ENCODE data around the gene KCNJ5. TPM values are rescaled to one million over a fixed set of nuclear protein-coding genes. Genes with fewer than 3 reads are reported as not detected.

The KCNJ5 gene
- total and polyA plus RNA-seq, 2 of the 4 experiments (the other 2 are of a cell fraction) = 0.07 to 0.18 TPM

DNA sequence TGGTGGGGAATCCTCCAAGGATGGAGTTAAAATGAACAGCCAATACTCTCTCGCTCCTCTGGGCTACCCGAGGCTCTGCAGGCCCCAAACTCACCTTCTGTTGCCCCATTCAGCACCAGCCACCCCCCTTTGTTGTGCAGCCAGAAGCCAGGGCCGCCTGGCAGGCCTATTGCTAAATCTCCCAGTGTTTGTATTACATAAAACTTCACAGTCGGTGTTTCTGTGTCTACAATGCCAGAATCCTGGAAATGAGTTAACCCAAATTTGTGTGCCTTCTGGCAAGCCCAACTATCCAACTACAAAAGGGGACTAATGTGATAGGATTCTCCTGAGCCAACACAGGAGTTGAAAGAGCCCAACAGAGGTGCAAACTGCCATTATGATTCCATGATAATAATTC lies 9.3 kb downstream of the KCNJ5 start:
- no peak overlapping the region for H2BK5ac ChIP-seq (ENCODE audit: low read depth, low read length, poor library complexity, severe bottlenecking)

More for the DNA sequence above, 9.3 kb downstream of the KCNJ5 start:
- no CpG with 5 or more reads among the region's 4 CpGs for WGBS, 2 experiments (ENCODE audit: extremely low coverage in 2 of 2, insufficient read length in 1 of 2)
- H3K27me3 ChIP-seq (ENCODE audit: control insufficient read depth, insufficient read depth, low read length) = no peaks in the 10 kb centered on the region
- CTCF ChIA-PET = no interaction called here
- H3K4me2 ChIP-seq (ENCODE audit: low read depth, low read length) = no peak overlapping the region
- H4K8ac ChIP-seq (ENCODE audit: low read depth in 2 of 2, low read length in 2 of 2) = no peak overlapping the region
- no peak overlapping the region for H2AK9ac ChIP-seq (replicated peaks; ENCODE audit: low read depth, low read length, poor library complexity)
- H2AFZ ChIP-seq (replicated peaks; ENCODE audit: low read length, poor library complexity) = no peak overlapping the region
- peaks cover 7% of the 10 kb centered on the region for H3K4me1 ChIP-seq (ENCODE audit: control insufficient read depth, insufficient read depth, low read length)
- TF ChIP-seq, protein P1, sequence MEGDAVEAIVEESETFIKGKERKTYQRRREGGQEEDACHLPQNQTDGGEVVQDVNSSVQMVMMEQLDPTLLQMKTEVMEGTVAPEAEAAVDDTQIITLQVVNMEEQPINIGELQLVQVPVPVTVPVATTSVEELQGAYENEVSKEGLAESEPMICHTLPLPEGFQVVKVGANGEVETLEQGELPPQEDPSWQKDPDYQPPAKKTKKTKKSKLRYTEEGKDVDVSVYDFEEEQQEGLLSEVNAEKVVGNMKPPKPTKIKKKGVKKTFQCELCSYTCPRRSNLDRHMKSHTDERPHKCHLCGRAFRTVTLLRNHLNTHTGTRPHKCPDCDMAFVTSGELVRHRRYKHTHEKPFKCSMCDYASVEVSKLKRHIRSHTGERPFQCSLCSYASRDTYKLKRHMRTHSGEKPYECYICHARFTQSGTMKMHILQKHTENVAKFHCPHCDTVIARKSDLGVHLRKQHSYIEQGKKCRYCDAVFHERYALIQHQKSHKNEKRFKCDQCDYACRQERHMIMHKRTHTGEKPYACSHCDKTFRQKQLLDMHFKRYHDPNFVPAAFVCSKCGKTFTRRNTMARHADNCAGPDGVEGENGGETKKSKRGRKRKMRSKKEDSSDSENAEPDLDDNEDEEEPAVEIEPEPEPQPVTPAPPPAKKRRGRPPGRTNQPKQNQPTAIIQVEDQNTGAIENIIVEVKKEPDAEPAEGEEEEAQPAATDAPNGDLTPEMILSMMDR (conservative IDR thresholded peaks at IDR 0.05; ENCODE audit: low read depth, low read length) = no peak
- no peak for TF ChIP-seq FOS (IDR thresholded peaks at IDR 0.05; ENCODE audit: low read depth, low read length)
- TF ChIP-seq CHD1 (IDR thresholded peaks at IDR 0.05; ENCODE audit: low read depth, low read length) = no peak
- no peak for TF ChIP-seq CEBPB (IDR thresholded peaks at IDR 0.05; ENCODE audit: low read depth, low read length)
- TF ChIP-seq POLR2A (IDR thresholded peaks at IDR 0.05; ENCODE audit: low read depth, low read length) = no peak
- TF ChIP-seq, protein P2, sequence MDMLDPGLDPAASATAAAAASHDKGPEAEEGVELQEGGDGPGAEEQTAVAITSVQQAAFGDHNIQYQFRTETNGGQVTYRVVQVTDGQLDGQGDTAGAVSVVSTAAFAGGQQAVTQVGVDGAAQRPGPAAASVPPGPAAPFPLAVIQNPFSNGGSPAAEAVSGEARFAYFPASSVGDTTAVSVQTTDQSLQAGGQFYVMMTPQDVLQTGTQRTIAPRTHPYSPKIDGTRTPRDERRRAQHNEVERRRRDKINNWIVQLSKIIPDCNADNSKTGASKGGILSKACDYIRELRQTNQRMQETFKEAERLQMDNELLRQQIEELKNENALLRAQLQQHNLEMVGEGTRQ (IDR thresholded peaks at IDR 0.05; ENCODE audit: low read depth, low read length) = no peak
- TF ChIP-seq MAZ (IDR thresholded peaks at IDR 0.05; ENCODE audit: borderline replicate concordance, low read depth, low read length) = no peak
- intact Hi-C loops (cut with micrococcal nuclease) (no loop called here), dilution Hi-C loops (cut with HindIII; ENCODE audit: low sequenced_read_pairs, unreplicated experiment) (no loop called here), in situ Hi-C loops (cut with MboI; ENCODE audit: low sequenced_read_pairs) (no loop called here)
- H4K91ac ChIP-seq (ENCODE audit: insufficient read depth, low read depth, low read length) = no peak overlapping the region
- no peaks in the 10 kb centered on the region for H3K36me3 ChIP-seq (ENCODE audit: control insufficient read depth, insufficient read depth, low read length)
- no peaks in the 10 kb centered on the region for H4K20me1 ChIP-seq (ENCODE audit: insufficient read depth, low read length)
- DNase-seq (no peak), ATAC-seq (ENCODE audit: low read depth) (no peak)
- no peak overlapping the region for H2BK20ac ChIP-seq (ENCODE audit: low read depth, low read length)
- no peak overlapping the region for H3K4me3 ChIP-seq (ENCODE audit: insufficient read depth, low read depth, low read length)
- no peaks in the 10 kb centered on the region for H3K9me3 ChIP-seq (ENCODE audit: control insufficient read depth, insufficient read depth, low read length)
- H3K27ac ChIP-seq (ENCODE audit: insufficient read depth, low read length) = no peak overlapping the region
- H2BK120ac ChIP-seq (ENCODE audit: low read depth, low read length) = no peak overlapping the region
- no peak overlapping the region for H3K4ac ChIP-seq (ENCODE audit: low read depth, low read length)
- no peak overlapping the region for H3K18ac ChIP-seq (ENCODE audit: low read depth, low read length)
- no peak overlapping the region for H3K56ac ChIP-seq (ENCODE audit: extremely low read depth, insufficient read depth, low read length)
- no peak overlapping the region for H2AK5ac ChIP-seq (ENCODE audit: low read depth, low read length)
- H3K79me1 ChIP-seq (ENCODE audit: low read depth in 1 of 2, low read length in 2 of 2) = no peaks in the 10 kb centered on the region
- no peak overlapping the region for H2BK15ac ChIP-seq (ENCODE audit: low read depth, low read length)
- POLR2A ChIA-PET (ENCODE audit: unreplicated experiment) = no interaction called here
- no peak overlapping the region for H4K5ac ChIP-seq (ENCODE audit: low read depth, low read length)
- H3K9me1 ChIP-seq (ENCODE audit: insufficient read depth, low read length) = no peaks in the 10 kb centered on the region
- no peak overlapping the region for H3K9ac ChIP-seq (ENCODE audit: low read depth, low read length)
- no peak overlapping the region for H3K23ac ChIP-seq (ENCODE audit: low read depth, low read length)
- no TSS peak for BruUV-seq (replicated peaks)
- no peak overlapping the region for H3K14ac ChIP-seq (replicated peaks; ENCODE audit: low read depth, low read length)
